ENCODE measurements around the gene AGAP3.

AGAP3 gene

DNA sequence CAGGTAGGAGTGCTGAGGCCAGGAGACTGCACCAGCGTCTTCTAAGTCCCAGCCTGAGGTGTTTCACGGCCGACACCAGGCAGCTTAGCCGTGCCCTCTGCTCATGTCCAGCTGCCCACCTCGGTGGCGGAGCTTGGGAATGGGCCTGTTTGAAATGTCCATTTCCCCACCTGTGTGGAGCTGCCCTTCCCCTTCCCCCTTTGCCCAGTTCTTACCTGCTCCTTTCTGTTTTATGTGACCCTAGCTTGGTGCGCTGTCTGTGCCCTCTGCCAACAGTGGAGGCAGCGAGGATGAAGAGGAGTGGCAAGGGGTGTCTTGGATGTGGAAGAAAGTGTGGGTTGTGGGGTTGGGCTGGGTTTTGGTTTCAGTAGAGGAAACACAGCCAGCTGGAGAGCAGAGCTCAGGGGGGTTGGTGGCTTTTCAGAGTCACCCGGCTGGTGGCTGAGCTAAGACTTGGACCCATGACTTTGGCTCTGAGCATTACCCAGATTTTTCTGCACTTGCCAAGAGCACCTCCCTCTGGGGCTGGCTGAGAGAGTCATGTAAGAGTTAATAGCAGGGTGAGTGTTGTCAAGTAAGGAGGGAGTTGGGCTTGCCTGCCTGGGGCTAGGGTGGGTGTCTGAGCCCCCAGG, 43.8 kb downstream of the AGAP3 start:
- TF ChIP-seq, protein P1, sequence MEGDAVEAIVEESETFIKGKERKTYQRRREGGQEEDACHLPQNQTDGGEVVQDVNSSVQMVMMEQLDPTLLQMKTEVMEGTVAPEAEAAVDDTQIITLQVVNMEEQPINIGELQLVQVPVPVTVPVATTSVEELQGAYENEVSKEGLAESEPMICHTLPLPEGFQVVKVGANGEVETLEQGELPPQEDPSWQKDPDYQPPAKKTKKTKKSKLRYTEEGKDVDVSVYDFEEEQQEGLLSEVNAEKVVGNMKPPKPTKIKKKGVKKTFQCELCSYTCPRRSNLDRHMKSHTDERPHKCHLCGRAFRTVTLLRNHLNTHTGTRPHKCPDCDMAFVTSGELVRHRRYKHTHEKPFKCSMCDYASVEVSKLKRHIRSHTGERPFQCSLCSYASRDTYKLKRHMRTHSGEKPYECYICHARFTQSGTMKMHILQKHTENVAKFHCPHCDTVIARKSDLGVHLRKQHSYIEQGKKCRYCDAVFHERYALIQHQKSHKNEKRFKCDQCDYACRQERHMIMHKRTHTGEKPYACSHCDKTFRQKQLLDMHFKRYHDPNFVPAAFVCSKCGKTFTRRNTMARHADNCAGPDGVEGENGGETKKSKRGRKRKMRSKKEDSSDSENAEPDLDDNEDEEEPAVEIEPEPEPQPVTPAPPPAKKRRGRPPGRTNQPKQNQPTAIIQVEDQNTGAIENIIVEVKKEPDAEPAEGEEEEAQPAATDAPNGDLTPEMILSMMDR (IDR thresholded peaks at IDR 0.05): no peak

DNA sequence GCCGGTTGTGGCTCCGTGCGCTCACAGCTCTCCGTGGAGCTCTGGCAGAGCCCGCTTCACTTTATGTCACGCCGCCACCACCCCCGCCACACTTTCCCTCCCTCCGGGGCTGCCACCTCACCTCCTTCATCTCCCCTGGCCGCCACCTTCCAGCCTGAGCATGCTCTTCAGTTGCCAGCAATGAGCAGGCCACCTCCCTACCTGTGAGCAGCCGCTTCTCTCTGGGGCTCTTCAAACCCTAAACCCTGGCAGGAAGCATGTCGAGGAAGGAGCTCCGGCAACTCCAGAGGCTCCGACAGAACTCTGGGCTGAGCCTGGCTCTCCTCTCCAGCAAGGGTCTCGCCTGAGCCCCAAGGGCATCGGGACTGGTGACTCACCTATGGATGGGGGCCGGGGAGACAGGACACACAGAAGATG, 44.5 kb downstream of the AGAP3 start:
- TF ChIP-seq, protein P1 (IDR thresholded peaks at IDR 0.05): no peak

DNA sequence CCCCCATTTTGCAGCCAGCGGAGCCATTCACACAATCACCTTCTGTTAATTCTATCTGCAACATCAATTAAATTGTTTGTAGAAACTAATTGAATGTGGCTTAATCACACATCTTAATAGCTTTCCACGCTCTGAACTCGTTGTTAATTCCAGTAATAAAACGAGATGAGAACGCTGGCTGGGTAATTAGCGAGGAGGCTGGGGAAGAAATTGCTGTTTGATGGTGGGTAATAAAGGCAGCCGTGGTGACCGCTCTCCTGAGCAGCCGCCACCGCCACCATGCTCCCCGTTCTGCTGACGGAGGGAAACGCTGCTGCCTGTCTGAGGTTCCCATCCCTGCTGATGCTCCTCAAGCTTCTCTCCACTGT, 44.9 kb downstream of the AGAP3 start:
- TF ChIP-seq, protein P1 (IDR thresholded peaks at IDR 0.05): no peak

DNA sequence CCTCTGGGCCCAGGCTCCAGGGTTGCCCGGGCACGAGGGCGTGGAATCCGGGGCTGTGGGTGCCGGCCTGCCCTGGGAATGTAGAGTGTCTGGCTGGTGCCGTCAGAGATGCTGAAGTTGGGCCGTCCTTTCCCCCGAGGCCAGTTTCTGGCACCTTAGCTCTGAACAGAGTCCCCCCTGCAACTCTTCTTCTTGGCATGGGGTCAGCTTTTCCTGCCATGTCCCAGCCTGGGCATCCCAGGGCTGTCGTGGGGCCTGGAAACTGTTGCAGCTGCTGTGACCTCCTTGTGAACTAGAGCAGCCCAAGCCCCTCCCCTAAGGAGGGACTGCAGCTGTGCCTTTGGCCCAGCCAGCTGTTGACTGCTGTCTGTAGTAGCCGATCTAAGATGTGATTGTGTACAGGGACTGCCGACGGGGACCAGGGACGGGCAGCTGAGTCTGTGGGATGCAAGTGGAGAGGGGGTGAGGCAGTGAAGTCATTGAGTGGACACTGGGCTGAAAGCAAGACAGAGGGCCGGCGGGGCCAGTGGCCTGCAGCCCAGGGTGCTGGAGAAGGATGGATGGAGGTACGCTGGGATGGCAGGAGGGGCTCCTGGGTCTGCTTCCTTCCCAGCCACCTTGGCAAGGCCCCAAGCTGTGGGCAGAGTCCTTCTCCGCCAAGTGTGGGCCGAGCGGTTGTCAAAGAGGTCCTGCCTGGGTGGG, 45.5 kb downstream of the AGAP3 start:
- TF ChIP-seq, protein P1 (IDR thresholded peaks at IDR 0.05): no peak

DNA sequence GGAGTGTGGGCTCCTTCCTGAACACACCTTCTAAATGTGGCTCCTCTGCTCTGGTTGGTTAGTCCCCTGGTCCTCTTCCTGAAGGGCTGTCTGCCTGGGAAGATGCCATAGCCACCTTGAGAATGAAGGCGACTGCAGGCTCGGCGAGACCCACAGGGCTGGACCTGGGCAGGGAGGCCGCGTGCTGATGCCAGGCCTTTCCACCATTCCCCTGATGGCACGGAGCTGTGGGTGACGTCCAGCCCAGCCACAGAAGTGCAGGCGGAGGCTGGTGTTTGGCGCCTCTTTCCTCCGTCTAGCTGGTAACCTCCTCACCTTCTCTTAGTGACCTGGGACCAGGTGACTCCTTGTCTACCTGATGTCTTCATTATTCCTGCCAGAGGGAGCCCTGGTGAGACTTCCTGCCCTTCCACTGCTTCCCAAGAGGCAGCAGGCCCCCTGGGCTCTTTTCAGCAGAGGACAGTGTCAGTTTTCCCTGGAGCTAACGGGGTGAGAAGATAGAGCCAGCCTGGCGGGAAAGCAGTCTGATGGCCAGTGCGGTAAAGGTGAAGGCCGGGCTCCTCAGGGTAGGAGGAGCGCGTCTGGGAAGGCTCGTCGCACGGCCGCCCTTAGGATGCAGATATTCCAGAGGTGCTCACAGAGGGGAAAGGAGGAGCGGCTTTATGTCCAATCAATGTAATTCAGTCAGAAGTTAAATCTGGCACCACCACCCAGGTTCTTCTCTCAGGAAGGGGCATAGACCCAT, 46.4 kb downstream of the AGAP3 start:
- TF ChIP-seq, protein P1 (IDR thresholded peaks at IDR 0.05): no peak

DNA sequence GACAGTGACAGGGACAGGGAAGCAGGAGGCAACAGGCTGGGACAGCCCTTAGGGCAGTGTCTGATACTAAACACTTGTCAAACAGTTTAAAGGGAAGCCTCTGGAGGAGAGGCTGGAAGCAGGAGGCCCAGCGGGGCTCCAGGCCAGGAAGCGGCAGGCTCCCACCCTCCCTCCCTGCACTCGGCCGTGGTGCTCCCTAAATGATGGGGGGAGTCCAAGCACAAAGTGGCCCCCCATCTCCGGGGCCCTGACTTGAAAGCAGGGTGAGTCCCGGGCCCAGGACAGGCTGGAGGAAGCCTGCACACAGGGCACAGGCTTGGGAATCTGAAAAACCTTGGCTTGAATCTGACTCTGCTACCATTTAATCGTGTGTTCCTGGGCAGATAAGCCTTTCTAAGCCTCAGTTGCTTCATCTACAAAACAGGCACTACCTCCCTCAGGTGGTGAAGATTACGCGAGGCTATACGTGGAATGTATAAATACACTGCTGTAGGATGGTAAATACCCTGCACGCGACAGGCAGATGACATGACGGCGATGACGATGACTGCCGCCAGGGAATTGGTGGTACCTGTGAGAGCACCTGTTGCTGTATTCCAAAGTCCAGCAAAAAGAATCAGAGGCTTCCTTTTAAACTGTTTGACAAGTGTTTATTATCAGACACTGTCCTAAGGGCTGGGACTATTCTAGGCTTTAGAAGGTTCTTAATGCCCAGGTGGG, 47.2 kb downstream of the AGAP3 start:
- TF ChIP-seq, protein P1 (IDR thresholded peaks at IDR 0.05): no peak

DNA sequence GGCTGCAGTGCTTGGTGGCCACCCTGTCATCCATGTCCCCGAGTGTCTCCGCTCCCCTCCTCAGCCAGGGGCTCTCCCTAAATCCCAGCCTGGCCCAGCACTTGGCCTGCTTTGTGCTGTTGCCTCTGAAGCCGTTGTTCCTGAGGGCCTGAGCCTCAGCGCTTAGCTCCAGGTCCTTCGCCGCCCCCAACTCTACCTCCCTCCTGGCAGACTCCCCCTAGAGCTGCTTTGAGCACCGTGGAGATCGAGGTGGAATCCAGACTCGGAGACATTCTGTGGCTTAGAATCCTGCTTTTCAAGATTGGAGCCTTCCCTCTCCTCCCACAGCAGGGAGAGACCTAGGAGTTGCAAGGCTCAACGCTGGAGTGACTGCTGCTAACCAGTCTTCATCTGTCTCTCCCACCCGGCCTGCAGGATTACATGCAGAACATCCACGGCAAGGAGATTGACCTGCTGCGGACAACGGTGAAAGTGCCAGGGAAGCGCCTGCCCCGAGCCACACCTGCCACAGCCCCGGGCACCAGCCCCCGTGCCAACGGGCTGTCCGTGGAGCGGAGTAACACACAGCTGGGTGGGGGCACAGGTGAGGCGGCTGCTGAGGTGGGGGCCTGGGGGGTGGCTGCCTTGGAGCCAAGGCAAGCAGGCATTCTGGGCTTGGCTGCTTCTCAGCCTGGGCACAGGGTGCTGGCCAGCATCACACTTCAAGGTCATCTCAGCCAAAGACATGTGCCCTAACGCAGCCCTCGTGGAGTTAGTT, 47.9 kb downstream of the AGAP3 start:
- TF ChIP-seq, protein P1 (IDR thresholded peaks at IDR 0.05): no peak
